ES-I3 (cell line): ENCODE data around the gene PRMT5.
A peak's percentile ranks its signal among the peaks of the same experiment; 100 is the strongest.

Experiments used
- H3K36me3 ChIP-seq: 2 replicates; pipeline ENCODE4 v1.6.1; 2013; ENCODE audit warnings: mild to moderate bottlenecking, low read length, control low read depth, moderate library complexity; ENCODE audit not compliant: insufficient read depth
- H3K4me1 ChIP-seq: 2 replicates; pipeline ENCODE4 v1.6.1; 2013; ENCODE audit warnings: mild to moderate bottlenecking, control low read depth, low read length; ENCODE audit not compliant: insufficient read depth
- H3K9ac ChIP-seq: 2 replicates; pipeline ENCODE4 v1.6.1; 2013; ENCODE audit warnings: low read depth, mild to moderate bottlenecking, low read length, moderate library complexity
- H3K9me3 ChIP-seq: 2 replicates; pipeline ENCODE4 v1.6.1; 2013; ENCODE audit warnings: mild to moderate bottlenecking, low read length, moderate library complexity; ENCODE audit not compliant: control insufficient read depth, insufficient read depth

Gene PRMT5

GRCh38 chr14:22882529-22883172, 46.5 kb downstream of the PRMT5 start:
- H3K9ac ChIP-seq, result peak overlapping the region; percentile 26
- peaks cover 22% of the 10 kb centered on the region; the same call in 1 of the 2 replicates for H3K4me1 ChIP-seq
- no peaks in the 10 kb centered on the region; the same call in 1 of the 2 replicates for H3K36me3 ChIP-seq
- no peaks in the 10 kb centered on the region for H3K9me3 ChIP-seq

GRCh38 chr14:22882064-22882463, 47.1 kb downstream of the PRMT5 start:
- Histone ChIP-seq H3K9ac (no peak overlapping the region), H3K36me3 (no peaks in the 10 kb centered on the region; the same call in 1 of the 2 replicates), H3K9me3 (no peaks in the 10 kb centered on the region), H3K4me1 (peaks cover 20% of the 10 kb centered on the region; the same call in 1 of the 2 replicates)

- Histone ChIP-seq H3K36me3 (no peaks in the 10 kb centered on the region; the same call in 1 of the 2 replicates), H3K9me3 (no peaks in the 10 kb centered on the region), H3K4me1 (peaks cover 7% of the 10 kb centered on the region; the same call in 1 of the 2 replicates), H3K9ac (no peak overlapping the region)
Measured at GRCh38 chr14:22878271-22879246, 50.6 kb downstream of the PRMT5 start.

- Histone ChIP-seq H3K36me3 (no peaks in the 10 kb centered on the region; the same call in 1 of the 2 replicates), H3K9me3 (no peaks in the 10 kb centered on the region), H3K4me1 (no peaks in the 10 kb centered on the region), H3K9ac (no peak overlapping the region)
Measured at GRCh38 chr14:22877000-22877501, 52.1 kb downstream of the PRMT5 start.

GRCh38 chr14:22875748-22876319, 53.3 kb downstream of the PRMT5 start:
- no peak overlapping the region for H3K9ac ChIP-seq
- H3K36me3 ChIP-seq, result no peaks in the 10 kb centered on the region; the same call in 1 of the 2 replicates
- no peaks in the 10 kb centered on the region for H3K9me3 ChIP-seq
- no peaks in the 10 kb centered on the region for H3K4me1 ChIP-seq

- H3K36me3 ChIP-seq, result no peaks in the 10 kb centered on the region; the same call in 1 of the 2 replicates
Measured at GRCh38 chr14:22875003-22875747, 54.0 kb downstream of the PRMT5 start.

GRCh38 chr14:22872833-22873520, 56.2 kb downstream of the PRMT5 start:
- Histone ChIP-seq H3K9ac (peak overlapping the region; percentile 43), H3K36me3 (no peaks in the 10 kb centered on the region; the same call in 1 of the 2 replicates), H3K9me3 (no peaks in the 10 kb centered on the region), H3K4me1 (no peaks in the 10 kb centered on the region)

More at GRCh38 chr14:22875003-22875747, 54.0 kb downstream of the PRMT5 start:
- no peak overlapping the region for H3K9ac ChIP-seq
- H3K4me1 ChIP-seq, result no peaks in the 10 kb centered on the region
- no peaks in the 10 kb centered on the region for H3K9me3 ChIP-seq

- Histone ChIP-seq H3K36me3 (no peaks in the 10 kb centered on the region; the same call in 1 of the 2 replicates), H3K9me3 (no peaks in the 10 kb centered on the region), H3K4me1 (no peaks in the 10 kb centered on the region), H3K9ac (peak overlapping the region; percentile 81)
Measured at GRCh38 chr14:22872033-22872832, 56.9 kb downstream of the PRMT5 start.

GRCh38 chr14:22871224-22872032, 57.7 kb downstream of the PRMT5 start, which contains the start of gene LRP10:
TSS of gene LRP10 (plus strand) at chr14:22871740. CDS start at chr14:22872304, 564 bp downstream.
- H3K36me3 ChIP-seq, result no peaks in the 10 kb centered on the region; the same call in 1 of the 2 replicates
- no peaks in the 10 kb centered on the region for H3K4me1 ChIP-seq
- peak within 1 kb of the TSS; percentile 81 for H3K9ac ChIP-seq
- no peaks in the 10 kb centered on the region for H3K9me3 ChIP-seq

GRCh38 chr14:22870811-22871223, 58.4 kb downstream of the PRMT5 start:
- H3K36me3 ChIP-seq, result no peaks in the 10 kb centered on the region; the same call in 1 of the 2 replicates
- peak overlapping the region; percentile 81 for H3K9ac ChIP-seq
- H3K4me1 ChIP-seq, result no peaks in the 10 kb centered on the region
- H3K9me3 ChIP-seq, result no peaks in the 10 kb centered on the region
